GM19043 (cell line): ENCODE data around the gene KAT14.
"Not testable (repeated sequence)": the region's sequence is repeated elsewhere in the genome, so short reads cannot be mapped to it uniquely, and the experiment has no call there.

ENCODE experiments used
- ATAC-seq: cut with Tn5 transposase; IDR thresholded peaks from one replicate; pipeline ENCODE4 v1.9.1; 2021; ENCODE audit warnings: low read depth; ENCODE audit not compliant: unreplicated experiment

The KAT14 gene, protein sequence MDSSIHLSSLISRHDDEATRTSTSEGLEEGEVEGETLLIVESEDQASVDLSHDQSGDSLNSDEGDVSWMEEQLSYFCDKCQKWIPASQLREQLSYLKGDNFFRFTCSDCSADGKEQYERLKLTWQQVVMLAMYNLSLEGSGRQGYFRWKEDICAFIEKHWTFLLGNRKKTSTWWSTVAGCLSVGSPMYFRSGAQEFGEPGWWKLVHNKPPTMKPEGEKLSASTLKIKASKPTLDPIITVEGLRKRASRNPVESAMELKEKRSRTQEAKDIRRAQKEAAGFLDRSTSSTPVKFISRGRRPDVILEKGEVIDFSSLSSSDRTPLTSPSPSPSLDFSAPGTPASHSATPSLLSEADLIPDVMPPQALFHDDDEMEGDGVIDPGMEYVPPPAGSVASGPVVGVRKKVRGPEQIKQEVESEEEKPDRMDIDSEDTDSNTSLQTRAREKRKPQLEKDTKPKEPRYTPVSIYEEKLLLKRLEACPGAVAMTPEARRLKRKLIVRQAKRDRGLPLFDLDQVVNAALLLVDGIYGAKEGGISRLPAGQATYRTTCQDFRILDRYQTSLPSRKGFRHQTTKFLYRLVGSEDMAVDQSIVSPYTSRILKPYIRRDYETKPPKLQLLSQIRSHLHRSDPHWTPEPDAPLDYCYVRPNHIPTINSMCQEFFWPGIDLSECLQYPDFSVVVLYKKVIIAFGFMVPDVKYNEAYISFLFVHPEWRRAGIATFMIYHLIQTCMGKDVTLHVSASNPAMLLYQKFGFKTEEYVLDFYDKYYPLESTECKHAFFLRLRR

DNA sequence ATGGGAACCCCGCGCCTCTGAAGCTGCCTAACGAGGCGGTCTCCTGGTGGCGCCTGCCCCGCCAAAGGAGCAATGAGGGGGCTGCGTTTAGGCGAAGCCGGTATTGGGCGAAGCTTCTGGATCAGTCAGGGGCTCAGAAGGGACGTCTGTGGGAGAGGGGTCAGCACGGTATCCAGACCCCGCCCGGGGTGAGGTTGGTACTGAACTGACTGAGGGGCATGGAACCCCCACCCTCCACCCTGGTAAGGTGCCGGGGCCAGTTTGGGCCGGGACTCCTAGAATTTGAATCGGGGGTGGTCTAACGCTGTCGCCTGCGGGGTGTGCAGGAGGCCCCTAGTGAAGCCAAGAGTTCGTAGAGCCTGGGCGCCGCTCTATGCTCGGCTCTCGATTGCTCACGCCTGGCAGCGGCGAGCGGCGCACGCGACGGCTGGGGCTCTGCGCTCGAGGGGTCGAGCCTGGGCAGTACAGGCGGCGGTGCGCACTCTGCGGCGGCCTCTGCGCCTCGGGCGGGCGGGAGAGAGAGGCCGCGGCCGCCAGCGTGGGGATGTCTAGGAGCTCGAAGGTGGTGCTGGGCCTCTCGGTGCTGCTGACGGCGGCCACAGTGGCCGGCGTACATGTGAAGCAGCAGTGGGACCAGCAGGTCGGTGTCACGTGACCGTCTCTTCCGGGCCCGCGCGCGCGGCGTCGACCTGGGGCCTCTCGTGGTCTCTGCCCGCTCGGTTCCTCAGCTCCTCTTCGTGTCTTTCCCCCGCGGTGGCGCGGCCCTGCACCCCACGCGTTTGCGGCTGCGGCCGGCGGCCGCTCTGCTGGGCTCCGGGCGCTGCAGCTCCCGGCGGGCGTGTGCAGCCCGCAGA lies at the start of gene KAT14, which contains the start of gene PET117:
Gene KAT14, plus strand, starts transcription at position 452 of the 854 bp plus-strand sequence. CDS start 4,798 bp downstream, outside the sequence.
Gene PET117, plus strand, starts transcription at position 452 of the 854 bp plus-strand sequence. Its CDS starts 93 bp downstream, at position 545.
- peak; percentile 91 for ATAC-seq

DNA sequence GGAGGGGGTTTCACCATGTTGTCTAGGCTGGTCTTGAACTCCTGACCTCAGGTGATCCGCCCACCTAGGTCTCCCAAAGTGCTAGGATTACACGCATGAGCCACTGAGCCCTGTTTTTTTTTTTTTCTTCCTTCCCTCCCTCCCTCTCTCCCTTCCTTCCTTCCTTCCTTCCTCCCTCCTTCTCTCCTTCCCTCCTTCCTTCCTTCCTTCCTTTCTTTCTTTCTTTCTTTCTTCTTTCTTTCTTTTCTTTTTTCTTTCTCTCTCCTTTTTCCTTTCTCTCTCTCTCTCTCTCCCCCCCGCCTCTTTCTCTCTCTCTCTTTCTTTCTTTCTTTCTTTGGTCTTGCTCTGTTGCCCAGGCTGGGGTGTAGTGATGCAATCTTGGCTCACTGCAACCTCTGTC lies 49.4 kb upstream of the KAT14 start:
- not testable (repeated sequence) for ATAC-seq

DNA sequence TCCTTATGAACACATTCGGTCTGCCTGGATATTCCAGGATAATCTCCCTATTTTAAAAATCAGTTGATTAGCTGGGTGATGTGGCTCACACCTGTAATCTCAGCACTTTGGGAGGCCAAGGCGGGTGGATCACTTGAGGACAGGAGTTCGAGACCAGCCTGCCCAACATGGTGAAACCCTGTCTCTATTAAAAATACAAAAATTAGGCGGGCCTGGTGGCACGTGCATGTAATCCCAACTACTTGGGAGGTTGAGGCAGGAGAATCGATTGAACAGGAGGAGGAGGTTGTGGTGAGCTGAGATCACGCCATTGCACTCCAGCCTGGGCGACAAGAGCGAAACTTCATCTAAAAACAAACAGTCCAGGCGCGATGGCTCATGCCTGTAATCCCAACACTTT lies 48.8 kb upstream of the KAT14 start:
- not testable (repeated sequence) for ATAC-seq

DNA sequence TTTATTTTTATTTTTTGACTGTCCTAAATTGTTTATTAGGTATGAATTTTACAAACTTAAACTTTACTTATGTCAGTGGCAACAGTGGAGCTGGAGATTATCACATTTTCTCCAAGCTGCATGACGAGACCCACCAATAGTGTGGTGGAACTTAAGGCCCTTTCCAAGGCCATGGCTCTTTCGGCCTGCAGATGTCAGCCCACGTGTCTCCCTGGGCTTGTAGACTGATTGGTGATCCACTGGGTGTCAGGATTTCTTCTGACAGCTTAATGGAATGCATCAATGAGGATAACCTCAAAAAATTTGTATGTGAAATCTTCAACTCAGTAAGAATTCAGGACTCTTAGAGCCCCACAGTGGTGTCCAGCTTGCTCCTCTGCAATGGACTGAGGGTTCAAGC lies 47.6 kb upstream of the KAT14 start:
- ATAC-seq, result no peak

DNA sequence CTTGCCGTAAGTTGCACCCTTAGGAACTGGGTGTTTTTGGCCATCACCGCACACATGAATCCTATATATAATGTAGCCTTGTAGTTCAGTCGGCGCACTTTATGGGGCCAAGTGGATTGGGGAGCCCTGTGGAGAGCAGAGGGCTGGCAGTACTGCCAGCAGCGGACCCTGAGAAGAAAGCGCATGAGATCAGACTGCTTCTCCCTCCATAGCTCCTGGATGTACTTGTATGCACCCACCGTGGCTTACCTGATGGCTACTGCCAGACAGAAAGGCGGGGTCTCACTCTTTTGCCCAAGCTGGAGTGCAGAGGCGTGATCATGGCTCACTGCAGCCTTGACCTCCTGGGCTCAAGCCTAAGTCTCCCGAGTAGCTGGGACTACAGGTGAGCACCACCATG lies 47.2 kb upstream of the KAT14 start:
- ATAC-seq, result no peak

DNA sequence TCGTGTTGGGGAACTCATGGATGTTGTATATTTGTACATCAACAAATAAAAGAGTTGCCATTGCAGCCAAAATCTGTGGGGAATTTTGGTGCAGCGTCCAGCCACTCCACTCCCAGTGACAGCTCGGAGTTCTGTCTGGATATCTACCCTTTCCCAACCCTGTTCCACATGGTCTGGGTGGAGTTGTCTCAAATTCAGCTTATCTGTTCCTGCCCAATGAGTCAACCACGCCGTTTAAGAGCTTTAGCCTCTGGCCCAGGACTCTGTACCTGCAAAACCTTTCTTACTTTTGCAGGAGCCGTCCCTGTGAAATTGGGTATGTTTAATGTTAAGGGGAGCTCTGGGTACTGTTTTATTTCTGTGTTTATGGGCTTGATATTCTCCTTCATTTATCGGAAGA lies 46.0 kb upstream of the KAT14 start:
- no peak for ATAC-seq

DNA sequence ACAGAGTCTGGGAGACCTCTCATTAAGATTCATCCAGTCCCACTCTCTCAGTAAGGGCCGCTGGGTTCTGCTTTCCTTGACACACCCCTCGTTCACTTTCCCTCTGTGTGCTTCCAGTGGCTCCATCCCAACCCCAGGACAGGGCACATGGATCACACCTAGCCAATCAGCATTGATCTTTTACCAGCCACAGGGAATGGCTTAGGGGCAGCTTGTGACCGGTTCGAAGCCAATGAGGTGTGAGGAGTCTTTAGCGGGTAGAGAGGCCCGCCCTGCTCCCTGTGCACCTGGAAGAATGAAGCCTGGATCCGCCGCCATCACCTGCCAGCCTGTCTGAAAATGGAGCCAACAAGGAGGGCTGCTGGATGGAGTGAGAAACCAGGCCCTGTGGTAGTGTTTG lies 44.8 kb upstream of the KAT14 start:
- no peak for ATAC-seq

DNA sequence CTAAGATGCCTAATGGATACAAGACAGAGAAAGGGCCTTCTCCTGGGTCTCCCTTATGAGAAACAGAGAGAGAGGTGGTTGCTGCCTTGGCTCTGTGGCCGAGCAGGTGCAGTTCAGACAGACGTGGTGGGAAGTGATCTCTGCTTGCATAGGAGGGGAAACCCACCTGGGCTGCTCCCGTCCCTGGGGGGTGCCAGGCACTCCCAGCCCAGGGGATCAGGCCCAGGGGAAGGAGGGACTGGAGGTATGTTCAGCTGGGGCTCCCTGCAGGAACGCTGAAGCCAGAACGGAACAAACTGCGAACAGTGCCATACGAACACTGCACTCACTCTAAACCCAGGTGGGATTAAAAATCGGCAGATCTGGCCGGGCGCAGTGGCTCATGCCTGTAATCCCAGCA lies 44.3 kb upstream of the KAT14 start:
- no peak for ATAC-seq

DNA sequence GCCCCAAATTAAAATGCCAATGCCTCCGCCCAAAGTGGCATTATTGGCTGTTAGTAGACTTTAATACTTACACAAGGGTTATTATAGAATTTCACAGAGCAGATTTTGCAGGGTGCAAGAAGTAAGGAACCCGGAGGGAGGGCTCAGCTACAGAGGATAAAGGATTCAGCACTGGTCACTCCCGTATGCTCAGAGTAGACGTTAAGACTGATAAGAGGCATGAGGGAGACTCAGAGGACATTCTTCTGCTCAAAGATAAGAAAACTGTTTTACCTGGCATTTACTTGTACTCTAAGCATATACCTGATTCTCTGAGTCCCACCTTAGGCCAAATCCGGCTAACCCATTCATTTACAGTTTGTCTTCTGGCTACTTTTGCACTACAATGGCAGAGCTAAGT lies 43.5 kb upstream of the KAT14 start:
- ATAC-seq, result no peak

DNA sequence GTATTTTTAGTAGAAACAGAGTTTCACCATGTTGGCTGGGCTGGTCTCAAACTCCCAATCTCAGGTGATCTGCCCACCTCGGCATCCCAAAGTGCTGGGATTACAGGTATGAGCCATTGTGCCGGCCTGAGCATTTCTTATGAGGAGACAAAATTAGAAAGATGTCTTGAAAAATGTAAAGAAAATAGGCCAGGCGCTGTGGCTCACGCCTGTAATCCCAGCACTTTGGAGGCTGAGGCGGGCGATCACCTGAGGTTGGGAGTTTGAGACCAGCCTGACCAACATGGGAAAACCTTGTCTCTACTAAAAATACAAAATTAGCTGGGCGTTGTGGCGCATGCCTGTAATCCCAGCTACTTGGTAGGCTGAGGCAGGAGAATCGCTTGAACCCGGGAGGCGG lies 37.1 kb upstream of the KAT14 start:
- ATAC-seq, result not testable (repeated sequence)

DNA sequence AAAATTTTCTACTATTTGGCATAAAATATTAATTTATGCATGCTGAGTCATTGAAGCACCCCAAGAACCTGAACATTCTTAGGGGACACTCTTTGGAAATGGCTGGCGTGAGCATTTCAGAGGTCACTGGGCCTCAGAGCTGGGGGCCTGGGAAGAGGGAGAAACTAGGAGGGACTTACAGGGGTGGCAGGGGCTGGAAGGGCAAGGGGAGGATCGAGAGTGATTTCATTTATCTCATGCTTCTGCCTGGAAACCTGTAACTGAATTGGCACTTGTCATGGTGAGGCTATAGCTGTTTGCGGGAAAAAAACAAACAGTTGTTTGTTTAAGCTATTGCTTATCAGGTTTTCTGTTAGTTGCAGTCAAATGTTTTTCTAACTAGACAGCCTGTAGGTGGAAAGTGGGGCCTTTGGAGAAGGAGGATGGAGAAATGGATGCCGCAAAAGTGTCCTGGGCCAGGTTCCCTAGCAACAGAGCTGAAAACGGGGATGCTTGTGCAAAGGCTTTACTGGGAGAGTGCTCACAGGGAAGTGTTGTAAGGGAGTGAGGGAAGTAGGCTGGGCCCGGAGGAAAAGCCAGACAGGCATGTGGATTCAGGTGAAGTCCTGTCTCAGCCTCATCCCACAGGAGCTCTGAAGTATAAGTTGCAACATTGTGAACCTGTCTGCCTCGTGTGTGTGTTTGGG lies 36.4 kb upstream of the KAT14 start:
- no peak for ATAC-seq

DNA sequence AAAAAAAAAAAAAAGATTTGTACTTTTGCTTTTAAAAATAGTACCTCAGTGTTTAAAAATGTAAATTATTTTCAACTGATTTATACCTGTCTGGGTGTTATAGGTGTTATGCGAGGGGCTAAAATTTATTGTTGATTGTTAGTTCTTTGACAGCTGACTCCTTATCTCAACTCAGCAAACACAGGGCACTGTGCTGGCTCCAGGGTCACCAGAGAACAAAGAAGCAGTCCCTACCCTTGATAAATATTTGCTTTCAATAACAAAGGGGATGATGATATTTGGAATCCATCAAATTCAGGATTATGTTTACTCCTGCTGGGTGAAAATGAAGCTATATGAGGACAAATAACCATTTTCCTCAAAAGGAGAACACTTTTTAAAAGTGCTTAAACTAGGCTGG lies 34.2 kb upstream of the KAT14 start:
- ATAC-seq, result no peak

DNA sequence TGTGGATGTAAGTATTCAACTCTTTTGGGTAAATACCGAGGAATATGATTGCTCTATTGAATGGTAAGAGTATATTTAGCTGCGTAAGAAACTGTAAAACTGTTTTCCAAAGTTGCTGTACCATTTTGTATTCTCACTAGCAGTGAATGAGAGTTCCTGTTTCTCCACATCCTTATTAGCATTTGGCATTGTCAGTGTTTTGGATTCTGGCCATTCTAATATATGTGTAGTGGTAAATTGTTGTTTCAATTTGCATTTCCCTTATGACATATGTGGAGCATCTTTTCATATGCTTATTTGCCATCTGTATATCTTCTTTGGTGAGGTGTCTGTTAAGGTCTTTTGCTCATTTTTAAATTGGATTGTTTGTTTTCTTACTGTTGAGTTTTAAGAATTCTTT lies 29.3 kb upstream of the KAT14 start:
- ATAC-seq, result no peak

DNA sequence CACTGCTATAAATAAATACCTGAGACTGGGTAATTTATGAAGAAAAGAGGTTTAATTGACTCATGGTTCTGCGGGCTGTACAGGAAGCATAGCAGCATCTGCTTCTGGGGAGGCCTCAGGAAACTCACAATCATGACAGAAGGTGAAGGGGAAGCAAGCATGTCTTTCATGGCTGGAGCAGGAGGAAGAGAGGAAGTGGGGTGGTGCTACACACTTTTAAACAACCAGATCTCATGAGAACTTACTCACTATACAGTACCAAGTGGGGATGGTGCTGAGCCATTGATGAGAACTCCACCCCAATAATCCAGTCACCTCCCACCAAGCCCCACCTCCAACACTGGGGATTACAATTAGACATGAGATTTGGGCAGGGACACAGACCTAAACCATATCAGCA lies 9.1 kb upstream of the KAT14 start:
- ATAC-seq, result not testable (repeated sequence)

DNA sequence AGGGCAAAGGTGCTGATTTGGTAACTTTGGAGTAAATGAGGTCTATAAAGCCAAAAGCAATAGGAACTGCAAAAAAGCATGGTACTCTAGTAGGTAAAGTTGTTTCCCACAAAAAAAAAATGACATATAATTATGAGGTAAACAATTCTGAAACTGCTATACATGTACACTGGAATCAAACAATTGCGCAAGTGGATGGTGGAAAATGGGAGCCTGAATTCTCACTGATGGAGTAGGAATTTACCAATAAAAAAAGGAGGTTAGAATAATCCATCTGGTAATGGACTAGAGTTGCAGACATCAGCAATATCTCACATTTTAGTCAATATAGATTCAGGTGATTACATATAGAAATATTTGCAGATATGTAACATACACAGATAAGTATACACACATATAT lies 5.0 kb upstream of the KAT14 start:
- no peak for ATAC-seq

DNA sequence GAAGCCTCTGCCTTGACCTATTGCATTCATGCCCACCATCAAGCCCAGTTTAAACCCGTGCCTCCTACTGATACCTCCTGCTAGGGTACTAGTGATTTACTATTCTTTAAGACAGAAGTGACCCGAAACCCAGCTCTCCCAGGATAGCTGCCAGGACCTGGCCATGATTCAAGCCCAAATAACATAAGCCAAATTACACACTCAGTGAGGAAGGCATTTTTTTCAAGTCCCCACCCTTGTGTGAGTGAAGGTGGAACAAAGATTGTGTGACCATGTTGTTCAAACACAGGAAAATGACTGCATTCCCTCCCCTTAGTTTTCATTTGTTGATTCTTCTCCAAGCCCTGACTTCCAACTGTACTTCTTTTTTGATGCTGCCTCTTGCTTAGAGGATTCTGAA lies 3.7 kb upstream of the KAT14 start:
- no peak for ATAC-seq

DNA sequence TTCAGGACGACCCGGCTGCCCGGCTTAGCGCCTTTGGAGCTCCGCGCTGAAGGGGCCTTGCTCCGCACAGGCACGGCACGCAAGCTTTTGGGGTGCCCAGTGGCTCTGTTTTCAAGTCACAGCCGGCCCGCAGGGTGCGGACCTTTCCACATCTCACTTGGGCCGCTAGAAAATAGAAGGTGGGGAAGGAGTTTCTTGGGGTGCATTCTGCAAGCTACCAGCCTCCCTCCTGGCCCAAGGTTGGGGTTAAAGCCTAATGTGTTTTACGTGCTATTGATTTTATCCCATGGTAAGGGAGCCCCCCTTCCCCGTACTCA lies 561 bp downstream of the KAT14 start:
- ATAC-seq, result no peak

DNA sequence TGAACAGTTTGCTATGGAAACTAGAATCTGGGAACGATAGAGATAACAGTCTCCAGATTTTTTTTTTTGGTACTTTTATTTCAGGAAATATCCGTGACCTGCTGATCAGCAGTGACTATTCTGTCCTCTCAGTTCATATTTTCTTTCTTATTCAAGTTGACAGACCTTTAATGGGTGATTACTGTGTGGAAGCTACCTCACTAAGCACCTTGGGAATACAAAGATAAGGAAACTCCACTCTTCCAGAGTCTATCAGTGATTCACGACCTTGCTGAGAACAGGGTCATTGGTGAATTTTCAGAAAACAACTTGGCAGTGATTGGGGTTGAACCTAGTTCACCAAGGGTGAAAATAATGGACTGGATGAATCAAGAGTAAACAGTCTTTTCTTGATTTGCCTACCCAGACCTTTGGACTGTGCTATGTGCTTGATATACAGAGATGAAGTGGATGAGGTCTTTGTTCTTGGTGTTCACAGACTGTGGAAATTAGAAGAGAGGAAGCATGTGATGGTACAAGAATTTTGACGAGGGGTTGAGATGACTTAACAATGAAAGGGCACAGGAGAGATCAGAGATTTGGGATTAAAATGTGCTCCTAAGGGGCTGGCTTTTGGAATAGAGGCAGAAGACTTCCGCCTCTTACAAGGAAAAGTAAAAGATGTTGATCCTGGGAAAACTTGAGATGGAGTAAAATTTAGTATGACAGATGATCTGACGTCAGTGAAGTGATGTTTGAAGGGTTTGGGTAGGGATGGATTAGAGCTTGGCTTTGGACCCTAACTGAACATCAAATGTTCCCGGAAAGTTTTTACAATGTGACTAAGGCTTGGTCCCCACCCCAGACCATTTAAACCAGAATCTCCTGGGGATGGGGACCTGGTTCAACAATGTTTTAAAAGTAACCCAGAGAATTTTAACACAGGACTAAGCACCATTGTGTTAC lies 1.2 kb downstream of the KAT14 start:
- ATAC-seq, result no peak

DNA sequence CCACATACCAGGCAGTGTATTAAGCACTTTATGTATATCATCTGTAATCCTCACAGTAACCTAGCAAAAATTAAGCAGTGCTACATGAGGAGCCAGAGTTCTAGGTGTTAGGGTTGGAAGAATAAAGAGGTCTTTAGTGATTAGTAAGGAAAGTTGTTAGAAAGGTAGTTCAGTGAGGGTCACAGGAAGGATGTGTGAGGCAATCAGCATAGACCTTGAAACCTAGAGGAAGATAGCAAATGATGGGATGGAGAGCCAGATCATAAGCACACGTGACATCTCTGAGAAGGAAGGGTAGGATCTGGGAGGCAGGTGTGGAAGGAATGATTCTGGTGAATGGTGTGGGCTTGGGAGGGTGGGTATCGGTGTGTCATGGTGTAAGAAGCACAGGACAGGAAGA lies 2.2 kb downstream of the KAT14 start:
- ATAC-seq, result no peak
